GM23338 (cell line): ENCODE measurements around the gene ANTXR1. TPM values are rescaled to one million over a fixed set of nuclear protein-coding genes. Genes with fewer than 3 reads are reported as not detected.

Experiments used
- ATAC-seq: fragments of 200-7000 bp; cut with Tn5 transposase; 3 replicates; pipeline ENCODE4 v1.9.1; 2020
- DNase-seq: peaks from one replicate; pipeline ENCODE4 v3.0.0-alpha.2; 2015; ENCODE audit warnings: low spot score
- H2AFZ ChIP-seq: fragments of 200-600 bp; sonication (generic); 2 replicates; pipeline ENCODE4 v1.8.0; 2016; ENCODE audit warnings: antibody characterized with exemption, mild to moderate bottlenecking, moderate library complexity
- H3F3A ChIP-seq: fragments of 200-600 bp; sonication (generic); replicated peaks from 2 replicates; pipeline ENCODE4 v1.8.0; 2017; ENCODE audit warnings: antibody characterized with exemption, mixed run types, low read depth
- H3K27ac ChIP-seq: fragments of 200-600 bp; sonication (generic); 2 replicates; pipeline ENCODE4 v1.6.1; 2016; ENCODE audit warnings: low read depth
- H3K27me3 ChIP-seq: fragments of 200-600 bp; sonication (generic); 2 replicates; pipeline ENCODE4 v1.8.0; 2016; ENCODE audit warnings: mild to moderate bottlenecking, mixed run types, moderate library complexity; ENCODE audit not compliant: insufficient read depth
- H3K36me3 ChIP-seq: fragments of 200-600 bp; sonication (generic); 2 replicates; pipeline ENCODE4 v1.8.0; 2016; ENCODE audit warnings: mild to moderate bottlenecking; ENCODE audit not compliant: insufficient read depth
- H3K4me1 ChIP-seq: fragments of 200-600 bp; sonication (generic); 2 replicates; pipeline ENCODE4 v1.8.0; 2016; ENCODE audit warnings: mild to moderate bottlenecking, moderate library complexity; ENCODE audit not compliant: insufficient read depth
- H3K4me2 ChIP-seq: fragments of 200-600 bp; sonication (generic); 2 replicates; pipeline ENCODE4 v1.7.1; 2017; ENCODE audit warnings: mixed run types
- H3K4me3 ChIP-seq: fragments of 200-600 bp; sonication (generic); 2 replicates; pipeline ENCODE4 v1.6.1; 2016; ENCODE audit warnings: mixed run types
- H3K79me2 ChIP-seq: fragments of 200-600 bp; sonication (generic); replicated peaks from 2 replicates; pipeline ENCODE4 v1.8.0; 2017; ENCODE audit warnings: mild to moderate bottlenecking; ENCODE audit not compliant: insufficient read depth
- H3K9me2 ChIP-seq: fragments of 200-600 bp; sonication (generic); 2 replicates; pipeline ENCODE4 v1.8.0; 2017; ENCODE audit not compliant: insufficient read depth
- H4K20me1 ChIP-seq: fragments of 200-600 bp; sonication (generic); replicated peaks from 2 replicates; pipeline ENCODE4 v1.8.0; 2017; ENCODE audit warnings: mild to moderate bottlenecking; ENCODE audit not compliant: insufficient read depth
- H3K27ac Mint-ChIP-seq: 2 replicates; pipeline ENCODE4 v1.8.0; 2020; ENCODE audit warnings: inconsistent platforms, mild to moderate bottlenecking, moderate library complexity, mixed read lengths
- H3K27me3 Mint-ChIP-seq: 3 replicates; pipeline ENCODE4 v1.8.0; 2022; ENCODE audit warnings: low read depth, mild to moderate bottlenecking, moderate library complexity, mixed read lengths, inconsistent platforms; ENCODE audit not compliant: insufficient read depth, poor library complexity
- H3K36me3 Mint-ChIP-seq: 3 replicates; pipeline ENCODE4 v1.8.0; 2021; ENCODE audit warnings: low read depth, mild to moderate bottlenecking, inconsistent platforms, moderate library complexity, mixed read lengths
- H3K4me1 Mint-ChIP-seq: 3 replicates; pipeline ENCODE4 v1.8.0; 2020; ENCODE audit warnings: mild to moderate bottlenecking, inconsistent platforms, mixed read lengths
- H3K4me3 Mint-ChIP-seq: 3 replicates; pipeline ENCODE4 v1.8.0; 2021; ENCODE audit warnings: moderate library complexity, mild to moderate bottlenecking, inconsistent platforms, mixed read lengths
- H3K9me3 Mint-ChIP-seq: 3 replicates; pipeline ENCODE4 v1.8.0; 2020; ENCODE audit warnings: moderate library complexity, mild to moderate bottlenecking, inconsistent platforms, mixed read lengths
- CREB1 ChIP-seq: fragments of 250-450 bp; sonication (Bioruptor Pico); IDR thresholded peaks from 2 replicates; pipeline ENCODE4 v1.5.0; 2020; ENCODE audit warnings: low read depth, mild to moderate bottlenecking, moderate library complexity
- CTCF ChIP-seq, 2 experiments: fragments of 200-600 bp in 1 of 2; sonication (generic) in 1 of 2; conservative IDR thresholded peaks; 2 replicates each; pipeline versions ENCODE4 v1.5.1 to v1.6.1; 2016 to 2017; ENCODE audit warnings: antibody characterized with exemption in 2 of 2, low read depth in 2 of 2, mild to moderate bottlenecking in 2 of 2, moderate library complexity in 1 of 2
- ETS1 ChIP-seq: IDR thresholded peaks from 2 replicates; pipeline ENCODE4 v1.6.1; 2016; ENCODE audit warnings: antibody characterized with exemption
- EZH2phosphoT487 ChIP-seq: fragments of 200-600 bp; sonication (generic); IDR thresholded peaks from one replicate; pipeline ENCODE4 v1.8.1; 2018; ENCODE audit warnings: antibody characterized with exemption; ENCODE audit not compliant: unreplicated experiment
- REST ChIP-seq: IDR thresholded peaks from one replicate; pipeline ENCODE4 v1.6.1; 2018; ENCODE audit warnings: antibody characterized with exemption; ENCODE audit not compliant: unreplicated experiment
- STAT1 ChIP-seq: IDR thresholded peaks from one replicate; pipeline ENCODE4 v1.6.1; 2016; ENCODE audit warnings: antibody characterized with exemption; ENCODE audit not compliant: unreplicated experiment
- ZNF114 ChIP-seq: fragments of 250-450 bp; sonication (Bioruptor Pico); IDR thresholded peaks from 2 replicates; pipeline ENCODE4 v1.5.0; 2020; ENCODE audit warnings: mild to moderate bottlenecking, moderate library complexity
- ZNF331 ChIP-seq: fragments of 250-450 bp; sonication (Bioruptor Pico); IDR thresholded peaks from 2 replicates; pipeline ENCODE4 v1.5.0; 2020; ENCODE audit warnings: low read depth, mild to moderate bottlenecking, moderate library complexity
- polyA plus RNA-seq: library from polyadenylated mRNA; unstranded; fragments of >200 nt; fragmentation: Nextera tagmentation; extraction: Ambion mirVana; gene quantifications from 2 replicates; pipeline ENCODE4 v1.2.1, GENCODE V29; 2016
- total RNA-seq: library from RNA; depleted of rRNA; stranded (reverse); fragments of >200 nt; shearing (Covaris generic); gene quantifications from 2 replicates; pipeline ENCODE4 v1.2.3, GENCODE V29; 2014

Gene ANTXR1
- total and polyA plus RNA-seq, 2 experiments from 2014 or later: 16.1 to 23.1 TPM

- Histone ChIP-seq H3K4me1 (no peaks in the 10 kb centered on the region), H4K20me1 (no peaks in the 10 kb centered on the region), H3K79me2 (no peaks in the 10 kb centered on the region), H3F3A (no peaks in the 10 kb centered on the region), H3K4me2 (no peak overlapping the region), H3K36me3 (no peaks in the 10 kb centered on the region), H2AFZ (no peak overlapping the region), H3K27ac (no peak overlapping the region), H3K4me3 (no peak overlapping the region), H3K27me3 (no peaks in the 10 kb centered on the region), H3K9me2 (no peaks in the 10 kb centered on the region)
- Mint-ChIP-seq H3K9me3 (no peaks in the 10 kb centered on the region; the same call in 2 of the 3 replicates), H3K4me3 (no peak overlapping the region), H3K4me1 (no peaks in the 10 kb centered on the region), H3K27ac (no peak overlapping the region), H3K27me3 (no peaks in the 10 kb centered on the region), H3K36me3 (peaks cover 12% of the 10 kb centered on the region; the same call in 2 of the 3 replicates)
- no peak for TF ChIP-seq EZH2phosphoT487
- no peak for TF ChIP-seq REST
- DNase-seq (no peak), ATAC-seq (no peak)
Observed at GRCh38 chr2:69097891-69098655, 85.1 kb downstream of the ANTXR1 start.

GRCh38 chr2:69099541-69099940 is 86.6 kb downstream of the ANTXR1 start:
- Histone ChIP-seq H3K4me1 (no peaks in the 10 kb centered on the region), H3F3A (no peaks in the 10 kb centered on the region), H3K79me2 (no peaks in the 10 kb centered on the region), H3K4me2 (no peak overlapping the region), H2AFZ (no peak overlapping the region), H4K20me1 (no peaks in the 10 kb centered on the region), H3K9me2 (no peaks in the 10 kb centered on the region), H3K27me3 (no peaks in the 10 kb centered on the region), H3K27ac (no peak overlapping the region), H3K36me3 (0 out of 2 replicates have a peak, but pooled peaks cover 5% of the 10 kb centered on the region), H3K4me3 (no peak overlapping the region)
- ATAC-seq (no peak), DNase-seq (no peak)
- Mint-ChIP-seq H3K9me3 (no peaks in the 10 kb centered on the region; the same call in 2 of the 3 replicates), H3K27ac (no peak overlapping the region), H3K27me3 (no peaks in the 10 kb centered on the region), H3K36me3 (peaks cover 22% of the 10 kb centered on the region; the same call in 2 of the 3 replicates), H3K4me3 (no peak overlapping the region), H3K4me1 (no peaks in the 10 kb centered on the region)
- no peak for TF ChIP-seq ETS1
- TF ChIP-seq REST: no peak
- TF ChIP-seq ZNF331 (CRISPR knock-in tag): no peak
- no peak for TF ChIP-seq CREB1 (CRISPR knock-in tag)
- no peak for TF ChIP-seq CTCF (conservative IDR thresholded peaks at IDR 0.05; ENCODE audit: low read depth in 2 of 2)
- no peak for TF ChIP-seq ZNF114 (CRISPR knock-in tag)
- no peak for TF ChIP-seq STAT1
